Nephron progenitor cell (in vitro differentiated cells): Measurements from ENCODE around the gene CD6.
A peak's percentile ranks its signal among the peaks of the same experiment; 100 is the strongest.

Experiments used
- DNase-seq: peaks from one replicate; pipeline ENCODE4 v3.0.0; 2021
- H3K27ac Mint-ChIP-seq: 2 replicates; pipeline ENCODE4 v1.8.0; 2021; ENCODE audit warnings: mild to moderate bottlenecking, moderate library complexity, mixed read lengths
- H3K27me3 Mint-ChIP-seq: 2 replicates; pipeline ENCODE4 v1.8.0; 2021; ENCODE audit warnings: mild to moderate bottlenecking, low read depth, mixed read lengths; ENCODE audit not compliant: poor library complexity
- H3K36me3 Mint-ChIP-seq: 2 replicates; pipeline ENCODE4 v1.8.0; 2021; ENCODE audit warnings: low read depth, mixed read lengths
- H3K4me1 Mint-ChIP-seq: 2 replicates; pipeline ENCODE4 v1.8.0; 2021; ENCODE audit warnings: mixed read lengths
- H3K4me3 Mint-ChIP-seq: 2 replicates; pipeline ENCODE4 v1.8.0; 2021; ENCODE audit warnings: mild to moderate bottlenecking, moderate library complexity, mixed read lengths
- H3K9me3 Mint-ChIP-seq: 2 replicates; pipeline ENCODE4 v1.8.0; 2021; ENCODE audit warnings: mild to moderate bottlenecking, moderate library complexity, mixed read lengths
- CTCF ChIP-seq: fragments of 200-600 bp; sonication (generic); IDR thresholded peaks from 2 replicates; pipeline ENCODE4 v1.5.0; 2021; ENCODE audit warnings: antibody characterized with exemption

The CD6 gene

DNA sequence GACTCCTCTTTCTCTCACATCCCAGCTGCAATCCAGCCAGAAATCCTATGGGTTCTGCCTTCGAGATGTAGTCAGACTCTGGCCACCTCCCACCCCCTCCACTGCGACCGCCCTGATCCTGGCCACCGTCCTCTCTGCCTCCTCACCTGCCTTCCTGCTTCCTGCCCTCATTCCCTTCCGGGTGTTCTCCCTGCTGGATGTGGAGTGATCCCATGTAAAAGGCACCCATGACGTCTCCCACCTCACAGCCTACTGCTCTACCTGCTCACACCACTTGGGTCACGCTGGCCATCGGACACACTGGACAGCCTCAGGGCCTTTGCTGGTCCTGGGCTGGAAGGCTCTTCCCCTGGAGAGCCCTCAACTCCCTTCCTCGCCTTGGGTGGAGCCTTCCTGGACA lies 97.1 kb downstream of the CD6 start:
- Mint-ChIP-seq H3K27ac (peak overlapping the region; percentile 31), H3K9me3 (no peaks in the 10 kb centered on the region), H3K27me3 (peaks cover 9% of the 10 kb centered on the region), H3K4me3 (no peak overlapping the region), H3K4me1 (peaks cover 70% of the 10 kb centered on the region), H3K36me3 (no peaks in the 10 kb centered on the region)
- no peak for DNase-seq
- TF ChIP-seq CTCF, result no peak

DNA sequence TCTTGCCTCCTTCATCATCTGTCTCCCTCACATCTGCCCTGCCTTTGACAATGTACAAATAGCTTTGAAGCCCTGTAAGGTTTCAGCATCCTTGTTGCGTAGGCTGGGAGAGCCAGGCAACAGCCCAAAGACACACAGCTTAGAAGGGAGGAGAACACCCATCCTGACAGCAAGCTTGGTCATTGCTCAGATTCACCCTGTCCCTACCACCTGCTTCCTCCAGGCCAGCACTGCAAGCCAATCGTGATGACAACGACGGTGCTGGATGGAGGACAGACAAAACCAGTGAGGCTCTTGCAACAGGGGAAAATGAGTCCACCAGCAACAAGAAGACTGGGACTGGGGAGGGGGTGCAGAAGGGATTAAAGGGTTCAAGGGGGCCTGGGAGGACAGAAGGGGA lies 97.9 kb downstream of the CD6 start:
- H3K4me1 Mint-ChIP-seq, result peaks cover 70% of the 10 kb centered on the region
- no peak overlapping the region for H3K27ac Mint-ChIP-seq
- peaks cover 7% of the 10 kb centered on the region for H3K9me3 Mint-ChIP-seq
- no peak for DNase-seq
- peaks cover 5% of the 10 kb centered on the region for H3K36me3 Mint-ChIP-seq
- peaks cover 9% of the 10 kb centered on the region for H3K27me3 Mint-ChIP-seq
- TF ChIP-seq CTCF, result no peak
- no peak overlapping the region for H3K4me3 Mint-ChIP-seq
